ENCODE results near the gene PRKCZ. TPM values are rescaled to one million over a fixed set of nuclear protein-coding genes. Genes with fewer than 3 reads are reported as not detected.

Gene PRKCZ
- total and polyA plus RNA-seq, 9 of the 15 experiments (the other 6 are each of a cell fraction or from before 2014, with no cell fraction given) = 0.07 to 3.1 (median 1.3) TPM

GRCh38 chr1:2113620-2114135, 63.5 kb downstream of the PRKCZ start (continued):
- TF ChIP-seq SMAD4 (CRISPR knock-in tag; conservative IDR thresholded peaks at IDR 0.05) (no peak), ETV1 (tag; conservative IDR thresholded peaks at IDR 0.05; ENCODE audit: low read depth) (no peak), PCBP2 (IDR thresholded peaks at IDR 0.05; ENCODE audit: low read depth, low read length, poor library complexity, severe bottlenecking) (no peak), THRA (IDR thresholded peaks at IDR 0.05) (no peak), PRPF4 (IDR thresholded peaks at IDR 0.05; ENCODE audit: insufficient read depth, low read depth, low read length, poor library complexity, severe bottlenecking) (no peak), NBN (IDR thresholded peaks at IDR 0.05; ENCODE audit: low read depth) (no peak), CHAMP1 (IDR thresholded peaks at IDR 0.05) (no peak), PHB2 (IDR thresholded peaks at IDR 0.05; ENCODE audit: low read depth) (no peak), E2F3 (CRISPR knock-in tag; IDR thresholded peaks at IDR 0.05) (no peak), E2F4 (CRISPR knock-in tag; IDR thresholded peaks at IDR 0.05; ENCODE audit: low read depth) (no peak)
- TF ChIP-seq, protein P1, sequence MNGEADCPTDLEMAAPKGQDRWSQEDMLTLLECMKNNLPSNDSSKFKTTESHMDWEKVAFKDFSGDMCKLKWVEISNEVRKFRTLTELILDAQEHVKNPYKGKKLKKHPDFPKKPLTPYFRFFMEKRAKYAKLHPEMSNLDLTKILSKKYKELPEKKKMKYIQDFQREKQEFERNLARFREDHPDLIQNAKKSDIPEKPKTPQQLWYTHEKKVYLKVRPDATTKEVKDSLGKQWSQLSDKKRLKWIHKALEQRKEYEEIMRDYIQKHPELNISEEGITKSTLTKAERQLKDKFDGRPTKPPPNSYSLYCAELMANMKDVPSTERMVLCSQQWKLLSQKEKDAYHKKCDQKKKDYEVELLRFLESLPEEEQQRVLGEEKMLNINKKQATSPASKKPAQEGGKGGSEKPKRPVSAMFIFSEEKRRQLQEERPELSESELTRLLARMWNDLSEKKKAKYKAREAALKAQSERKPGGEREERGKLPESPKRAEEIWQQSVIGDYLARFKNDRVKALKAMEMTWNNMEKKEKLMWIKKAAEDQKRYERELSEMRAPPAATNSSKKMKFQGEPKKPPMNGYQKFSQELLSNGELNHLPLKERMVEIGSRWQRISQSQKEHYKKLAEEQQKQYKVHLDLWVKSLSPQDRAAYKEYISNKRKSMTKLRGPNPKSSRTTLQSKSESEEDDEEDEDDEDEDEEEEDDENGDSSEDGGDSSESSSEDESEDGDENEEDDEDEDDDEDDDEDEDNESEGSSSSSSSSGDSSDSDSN (IDR thresholded peaks at IDR 0.05; ENCODE audit: borderline replicate concordance in 1 of 2, low read depth in 2 of 2, low read length in 2 of 2) = no peak
